Activated CD4-positive, CD25-positive, alpha-beta regulatory T cell treated with anti-CD3 and anti-CD28 coated beads, Interleukin-2, amount 50 U/mL, for 24 hours (primary cell): ENCODE data around the gene ATOSB.
A peak's percentile ranks its signal among the peaks of the same experiment; 100 is the strongest.
"Not testable (repeated sequence)": the region's sequence is repeated elsewhere in the genome, so short reads cannot be mapped to it uniquely, and the experiment has no call there.

Source experiments
- ATAC-seq, 2 donors: fragments of 150-1000 bp; cut with Tn5 transposase; one replicate each; pipeline ENCODE4 v1.10.0; 2021; ENCODE audit warnings: mild to moderate bottlenecking in 1 of 2, moderate library complexity in 1 of 2

Gene ATOSB, protein sequence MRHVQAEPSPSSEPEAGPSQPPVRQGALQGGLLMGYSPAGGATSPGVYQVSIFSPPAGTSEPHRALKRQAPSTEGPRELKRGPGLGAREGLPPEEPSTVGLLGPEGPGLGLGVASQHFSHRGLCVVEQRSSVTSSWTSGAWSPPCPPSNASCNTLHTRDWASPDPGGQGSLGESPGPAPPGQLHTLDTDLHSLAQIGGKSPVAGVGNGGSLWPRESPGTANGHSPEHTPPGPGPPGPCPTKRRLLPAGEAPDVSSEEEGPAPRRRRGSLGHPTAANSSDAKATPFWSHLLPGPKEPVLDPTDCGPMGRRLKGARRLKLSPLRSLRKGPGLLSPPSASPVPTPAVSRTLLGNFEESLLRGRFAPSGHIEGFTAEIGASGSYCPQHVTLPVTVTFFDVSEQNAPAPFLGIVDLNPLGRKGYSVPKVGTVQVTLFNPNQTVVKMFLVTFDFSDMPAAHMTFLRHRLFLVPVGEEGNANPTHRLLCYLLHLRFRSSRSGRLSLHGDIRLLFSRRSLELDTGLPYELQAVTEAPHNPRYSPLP

DNA sequence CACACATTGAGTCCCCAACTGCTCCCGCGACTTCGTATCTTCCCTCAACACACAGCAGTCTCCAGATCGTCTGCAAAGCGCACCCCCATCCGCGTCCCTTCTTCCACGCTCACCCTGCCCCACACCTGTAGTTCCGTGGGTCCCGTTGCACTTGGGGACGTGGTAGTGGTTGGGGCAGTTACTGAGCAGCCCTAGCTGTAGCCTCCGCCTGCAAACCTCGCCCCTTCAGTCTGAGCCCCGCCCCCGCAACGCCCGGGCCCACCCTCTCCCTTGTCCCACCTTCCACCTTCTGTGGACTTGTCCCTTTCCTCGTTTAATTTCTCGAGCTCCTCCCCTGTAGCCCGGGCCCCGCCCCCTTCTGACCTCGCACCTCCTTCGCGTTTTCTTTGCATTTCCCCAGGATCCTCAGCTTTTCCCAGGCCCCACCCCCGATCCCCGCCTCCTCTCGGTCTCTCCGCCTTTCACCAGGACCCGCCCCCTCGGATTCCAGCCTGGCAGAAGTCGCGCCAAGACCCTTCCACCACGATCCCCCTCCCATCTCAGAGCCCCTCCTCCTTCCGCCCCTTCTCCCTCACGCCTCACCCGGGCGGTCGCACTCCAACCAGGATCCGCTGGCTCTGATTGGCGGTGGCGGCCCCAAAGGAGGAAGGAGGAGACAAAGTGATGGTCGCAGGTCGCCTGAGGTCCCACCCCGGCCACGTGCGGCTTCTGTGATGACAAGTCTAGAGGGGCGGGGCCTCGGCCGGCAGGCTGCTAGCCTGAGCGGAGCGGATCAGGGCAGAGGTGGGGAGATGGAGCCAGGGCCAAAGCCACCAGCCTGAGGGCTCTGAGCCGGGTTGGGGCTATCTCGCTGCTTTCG is at the start of gene ATOSB:
ATOSB (minus strand) TSS at position 183 of the 859 bp plus-strand sequence. CDS start 7,588 bp downstream, outside the sequence.
- ATAC-seq: peak; percentile 70 to 77

DNA sequence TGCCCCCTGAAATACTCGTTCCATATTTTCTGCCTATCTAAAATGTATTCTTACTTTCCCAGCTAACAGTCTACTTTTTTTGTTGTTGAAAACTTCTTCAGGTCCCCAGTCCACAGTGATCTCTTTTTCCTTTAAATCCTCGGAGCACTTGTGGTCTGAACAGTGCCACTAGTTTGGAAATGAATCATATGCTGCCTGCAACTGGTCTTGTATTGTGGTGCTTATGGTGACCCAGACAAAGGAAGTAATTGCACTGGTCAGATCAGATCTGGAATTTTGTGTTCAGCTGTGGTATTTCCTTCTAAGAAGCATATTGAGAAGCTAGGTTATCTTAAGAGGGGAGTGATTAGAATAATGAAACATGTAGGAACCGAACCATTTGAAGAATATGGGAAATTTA is 49.0 kb upstream of the ATOSB start:
- ATAC-seq: no peak

DNA sequence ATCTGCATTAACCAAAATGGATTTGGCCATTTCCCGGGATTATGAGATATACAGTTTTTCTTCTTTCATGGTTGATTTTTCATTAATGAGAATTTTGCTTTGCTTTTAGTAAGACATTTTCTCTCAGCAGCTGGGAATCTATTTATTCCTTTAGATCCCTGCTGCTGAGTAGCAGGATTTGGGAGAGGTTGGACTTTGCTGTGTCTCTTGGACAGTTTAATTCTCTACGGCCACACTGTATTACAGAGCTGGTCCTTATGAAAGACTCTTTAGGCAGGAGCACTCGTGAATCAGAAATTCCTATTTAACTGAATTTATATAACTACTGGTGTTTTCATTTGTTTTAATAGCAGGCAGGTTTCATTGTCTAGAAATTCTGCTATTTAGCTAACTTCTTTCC is 47.8 kb upstream of the ATOSB start:
- ATAC-seq: no peak

DNA sequence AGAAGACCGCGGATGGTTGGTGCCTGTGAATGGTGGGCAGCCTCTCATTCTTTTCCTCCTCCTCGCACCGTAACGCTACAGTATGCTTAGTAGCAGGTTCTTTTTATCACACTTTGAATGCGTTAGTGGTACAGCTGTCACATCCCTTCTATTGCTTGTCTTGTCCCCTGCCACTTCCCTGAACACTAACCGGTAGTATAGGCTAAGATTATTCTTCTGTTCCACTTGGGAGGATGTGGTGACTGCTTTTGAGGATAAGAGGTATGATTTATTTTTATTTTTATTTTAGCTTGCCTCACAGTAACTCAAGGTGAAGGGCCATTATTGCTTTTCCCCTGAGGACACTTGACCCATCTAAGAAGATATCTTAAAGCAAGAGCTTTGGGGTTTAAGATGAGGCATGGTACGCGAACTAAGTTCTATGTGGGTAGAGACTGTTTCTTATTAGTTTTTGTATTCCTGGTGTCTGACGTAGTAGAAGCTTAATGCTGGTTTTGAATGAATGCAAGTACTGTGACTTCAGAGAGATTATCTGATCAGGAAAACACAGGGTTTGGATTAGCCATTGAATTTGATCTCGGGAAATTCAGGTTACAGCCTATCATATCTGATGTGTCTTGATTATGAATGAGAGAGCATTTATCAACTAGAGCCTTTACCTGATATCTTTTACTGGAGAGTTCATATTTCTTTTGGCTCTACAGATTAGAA is 47.1 kb upstream of the ATOSB start:
- ATAC-seq: no peak

DNA sequence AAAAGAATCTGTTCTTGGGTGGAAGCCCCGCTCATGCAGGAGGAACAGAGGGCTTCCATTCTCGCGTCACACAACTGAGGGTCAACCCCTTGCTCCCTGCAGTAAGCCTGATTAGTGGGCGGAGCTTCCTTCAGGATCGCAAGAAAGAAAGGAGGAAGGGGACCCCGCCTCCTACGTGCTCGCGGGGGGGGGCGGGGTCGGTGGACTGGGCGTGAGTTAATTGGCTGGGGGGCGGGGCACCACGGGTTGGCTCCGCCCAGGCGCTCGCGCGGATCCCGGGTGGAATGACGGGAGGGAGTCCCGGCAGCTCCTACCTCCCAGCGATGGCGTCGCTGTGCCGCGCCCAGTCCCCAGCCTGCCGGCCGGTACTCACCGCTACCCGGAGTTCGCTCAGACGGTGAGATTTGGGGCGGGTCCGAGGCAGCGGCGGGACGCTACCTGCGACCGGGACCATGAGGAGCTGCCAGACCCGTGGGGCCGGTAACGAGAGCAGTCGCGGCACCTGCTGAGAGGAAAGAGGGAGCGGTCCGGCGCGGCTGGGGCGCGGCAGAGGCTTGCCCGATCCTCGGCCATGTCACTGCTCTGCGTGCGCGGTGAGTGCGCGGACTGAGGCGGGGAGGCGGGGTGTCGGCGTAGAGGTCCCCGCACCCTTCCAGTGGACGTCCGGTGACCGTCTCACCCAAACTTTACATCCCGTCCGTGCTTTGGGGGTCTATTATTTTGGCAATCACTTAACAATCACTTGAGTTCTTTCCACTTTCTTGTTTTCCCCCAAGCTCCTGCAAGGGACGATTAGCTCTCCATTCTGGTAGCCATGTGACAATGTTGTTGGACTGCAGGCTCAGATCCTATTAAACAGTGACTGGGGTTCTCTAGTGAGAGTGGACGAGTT is 46.3 kb upstream of the ATOSB start, which contains the start of gene UNC13B:
UNC13B (plus strand) TSS at position 297 of the 892 bp plus-strand sequence; CDS start at position 572, 275 bp downstream.
- ATAC-seq: peak; percentile 84 to 85

DNA sequence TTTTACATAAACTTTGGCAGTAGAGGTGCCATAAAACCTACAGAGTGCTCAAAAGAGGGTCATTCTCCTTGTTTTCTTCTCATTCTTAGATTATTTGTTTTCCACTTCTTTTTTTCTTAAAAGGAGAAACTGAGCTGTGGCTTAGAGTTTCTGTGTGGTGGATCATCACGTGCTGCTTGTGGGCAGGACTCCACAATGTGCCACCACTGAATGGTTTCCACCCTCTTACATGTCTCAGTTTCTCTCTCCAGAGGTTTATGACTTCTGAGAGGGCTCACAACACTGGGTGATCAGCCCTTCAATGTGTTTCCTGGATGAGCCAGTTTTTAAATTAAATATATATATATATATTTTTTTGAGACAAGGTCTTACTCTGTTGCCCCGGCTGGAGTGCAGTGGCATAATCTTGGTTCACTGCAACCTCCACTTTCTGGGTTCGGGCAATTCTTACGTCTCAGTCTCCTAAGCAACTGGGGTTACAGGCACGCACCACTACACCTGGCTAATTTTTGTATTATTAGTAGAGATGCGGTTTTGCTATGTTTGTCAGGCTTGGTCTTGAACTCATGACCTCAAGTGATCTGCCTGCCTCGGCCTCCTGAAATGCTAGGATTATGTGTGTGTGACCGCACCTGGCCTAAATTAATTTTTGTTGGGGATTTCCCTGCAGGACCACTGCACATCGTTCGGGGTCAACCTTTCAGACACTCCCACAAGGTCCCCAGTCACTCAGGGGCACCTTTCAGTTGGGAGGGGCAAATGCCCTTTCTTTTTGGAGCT is 43.0 kb upstream of the ATOSB start:
- no peak for ATAC-seq

DNA sequence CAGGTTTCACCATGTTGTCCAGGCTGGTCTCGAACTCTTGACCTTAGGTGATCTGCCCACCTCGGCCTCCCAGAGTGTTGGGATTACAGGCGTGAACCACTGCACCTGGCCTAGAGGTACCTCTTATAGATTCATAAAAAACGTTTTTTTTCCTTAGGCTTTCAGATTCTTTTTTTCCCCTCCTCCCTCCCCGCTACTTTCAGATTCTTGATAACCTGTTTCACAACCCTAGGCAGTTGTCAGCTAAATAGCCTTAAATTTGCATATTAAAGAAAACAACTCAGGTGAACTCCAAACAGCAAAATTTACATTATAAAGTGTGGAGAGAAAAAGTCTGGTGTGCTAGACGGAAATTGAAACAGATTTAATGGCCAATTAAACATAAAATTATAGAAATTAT is 42.2 kb upstream of the ATOSB start:
- ATAC-seq: not testable (repeated sequence)

DNA sequence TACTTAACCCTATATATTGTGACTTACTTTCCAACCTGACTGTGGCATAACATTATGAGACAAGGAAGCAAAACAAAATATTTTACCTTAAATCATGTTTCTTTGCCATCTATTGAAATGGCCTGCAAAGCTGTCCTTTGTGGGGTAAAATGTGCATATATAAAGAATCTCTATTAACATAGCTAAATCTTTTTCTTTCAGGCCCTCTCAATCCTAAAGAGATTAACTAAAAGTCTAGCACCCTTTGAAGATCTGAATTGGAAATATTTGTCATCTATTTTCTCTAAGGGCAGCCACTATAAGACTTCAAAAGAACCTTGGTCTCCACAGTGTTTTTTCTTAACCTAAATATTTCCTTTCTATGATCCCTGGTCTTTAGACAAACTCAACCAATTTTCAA is 41.1 kb upstream of the ATOSB start:
- no peak for ATAC-seq

DNA sequence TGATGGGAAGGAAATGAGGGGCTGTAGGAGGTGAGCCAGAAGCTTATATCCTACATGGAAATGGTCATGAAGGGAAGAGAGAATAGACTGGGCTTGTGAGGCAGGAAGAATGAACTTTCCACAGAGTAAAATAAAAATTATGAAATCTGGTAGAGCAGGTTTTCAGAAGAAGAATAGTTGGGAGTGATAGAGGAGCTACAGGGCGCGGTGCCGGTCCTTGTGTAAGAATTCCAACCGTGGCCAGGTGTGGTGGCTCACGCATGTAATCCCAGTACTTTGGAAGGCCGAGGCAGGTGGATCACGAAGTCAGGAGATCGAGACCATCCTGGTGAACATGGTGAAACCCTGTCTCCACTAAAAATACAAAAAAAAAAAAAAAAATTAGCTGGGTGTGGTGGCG is 37.3 kb upstream of the ATOSB start:
- no peak for ATAC-seq

DNA sequence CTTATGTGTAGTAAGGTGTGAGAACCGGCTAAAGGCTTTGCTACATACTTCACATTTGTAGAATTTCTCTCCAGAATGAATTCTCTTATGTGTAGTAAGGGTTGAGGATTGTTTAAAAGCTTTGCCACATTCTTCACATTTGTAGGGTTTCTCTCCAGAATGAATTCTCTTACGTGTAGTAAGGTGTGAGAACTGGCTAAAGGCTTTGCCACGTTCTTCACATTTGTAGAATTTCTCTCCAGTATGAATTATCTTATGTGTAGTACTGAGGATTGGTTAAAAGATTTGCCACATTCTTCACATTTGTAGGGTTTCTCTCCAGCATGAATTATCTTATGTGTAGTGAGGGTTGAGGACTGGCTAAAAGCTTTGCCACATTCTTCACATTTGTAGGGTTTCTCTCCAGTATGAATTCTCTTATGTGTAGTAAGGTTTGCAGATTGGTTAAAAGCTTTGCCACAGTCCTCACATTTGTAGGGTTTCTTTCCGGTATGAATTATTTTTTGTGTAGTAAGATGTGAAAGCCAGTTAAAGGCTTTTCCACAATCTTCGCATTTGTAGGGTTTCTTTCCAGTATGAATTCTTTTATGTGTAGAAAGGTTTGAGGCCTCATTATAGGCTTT is 32.4 kb upstream of the ATOSB start:
- not testable (repeated sequence) for ATAC-seq

DNA sequence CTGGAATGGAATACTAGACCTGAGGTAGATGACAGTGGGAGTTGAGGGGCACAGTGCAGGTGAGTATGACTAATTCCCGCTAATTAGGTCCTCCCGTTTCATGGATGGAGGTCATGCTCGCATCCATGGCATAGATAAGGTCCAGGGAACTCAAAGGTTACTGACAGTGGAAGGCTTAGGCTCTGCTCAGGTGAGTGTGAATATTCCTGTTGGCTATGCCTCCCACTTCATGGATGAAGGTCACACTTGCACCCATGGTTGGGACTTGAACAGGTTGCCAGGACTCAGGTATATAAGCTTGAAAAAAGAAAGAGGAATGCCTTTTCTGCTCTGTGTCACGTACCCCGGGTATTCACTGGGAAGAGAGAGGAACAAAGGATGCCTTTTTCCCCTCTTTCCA is 26.4 kb upstream of the ATOSB start:
- no peak for ATAC-seq

DNA sequence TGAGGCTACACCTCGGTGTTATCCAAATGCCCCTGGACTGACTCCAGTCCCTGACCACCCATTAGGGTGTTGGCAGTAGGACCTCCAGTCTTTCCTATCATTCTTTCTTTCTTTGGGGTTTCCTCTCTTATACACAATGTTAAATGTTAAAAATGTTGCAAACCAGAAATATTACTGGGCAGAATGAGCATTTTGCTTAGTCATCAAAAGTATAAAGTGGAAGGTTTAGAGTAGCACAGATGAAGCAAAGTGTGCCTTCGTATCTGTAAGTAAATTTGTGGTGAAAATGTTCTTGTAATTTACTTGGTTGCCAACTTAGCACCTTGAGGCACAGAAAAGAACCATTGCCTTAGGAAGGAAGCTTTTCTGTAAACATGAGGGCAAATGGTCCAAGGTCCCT is 24.4 kb upstream of the ATOSB start:
- ATAC-seq: no peak

DNA sequence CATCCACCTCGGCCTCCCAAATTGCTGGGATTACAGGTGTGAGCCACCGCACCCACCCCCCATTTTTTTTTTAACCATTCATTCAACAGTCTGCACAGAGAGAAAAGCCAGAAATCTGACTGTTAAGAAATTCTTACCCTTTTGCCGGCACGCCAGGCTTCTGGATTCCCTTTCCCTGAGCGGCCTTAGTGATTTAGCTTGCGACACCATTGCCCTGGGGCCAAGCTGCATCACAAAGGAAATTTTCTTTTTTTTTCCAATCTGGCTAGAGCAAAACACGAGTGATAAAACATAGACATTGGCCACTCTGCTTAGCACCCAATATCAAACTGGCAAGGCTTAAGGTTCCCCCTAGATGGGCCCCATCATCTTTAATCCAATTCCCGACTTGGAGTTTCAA is 21.2 kb upstream of the ATOSB start:
- no peak for ATAC-seq

DNA sequence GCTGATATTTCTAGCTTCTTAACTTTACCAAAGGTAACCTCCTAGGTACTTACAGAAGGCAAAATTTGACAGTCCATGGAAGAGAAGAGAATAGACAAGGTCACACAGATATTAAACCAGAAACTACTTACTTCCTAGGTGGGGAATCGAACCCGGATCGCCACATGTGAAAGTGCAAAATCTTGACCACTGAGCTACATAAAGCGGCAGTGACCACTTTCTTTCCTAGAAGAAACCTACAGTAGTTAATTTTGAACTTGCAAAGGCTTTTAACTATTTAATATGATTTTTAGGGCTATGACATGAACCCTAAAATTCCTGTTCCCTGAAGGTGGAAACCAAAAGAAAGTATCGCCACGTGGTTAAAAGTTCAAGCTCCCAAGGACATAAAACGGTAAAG is 20.3 kb upstream of the ATOSB start:
- no peak for ATAC-seq

DNA sequence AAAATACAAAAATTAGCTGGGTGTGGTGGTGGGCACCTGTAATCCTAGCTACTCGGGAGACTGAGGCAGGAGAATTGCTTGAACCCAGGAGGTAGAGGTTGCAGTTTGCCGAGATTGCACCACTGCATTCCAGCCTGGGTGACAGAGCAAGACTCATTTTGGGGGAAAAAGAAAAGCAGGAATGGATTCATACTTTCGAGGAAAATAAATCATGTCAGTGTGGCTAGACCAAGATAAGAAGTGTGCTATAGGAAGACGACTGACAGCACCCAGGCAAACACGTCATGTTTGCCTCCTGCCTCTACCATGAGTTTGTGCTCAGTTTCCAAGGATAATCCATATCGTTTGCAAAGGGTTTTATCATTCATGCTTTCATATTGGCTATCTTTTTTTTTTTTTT is 19.3 kb upstream of the ATOSB start:
- ATAC-seq: no peak

DNA sequence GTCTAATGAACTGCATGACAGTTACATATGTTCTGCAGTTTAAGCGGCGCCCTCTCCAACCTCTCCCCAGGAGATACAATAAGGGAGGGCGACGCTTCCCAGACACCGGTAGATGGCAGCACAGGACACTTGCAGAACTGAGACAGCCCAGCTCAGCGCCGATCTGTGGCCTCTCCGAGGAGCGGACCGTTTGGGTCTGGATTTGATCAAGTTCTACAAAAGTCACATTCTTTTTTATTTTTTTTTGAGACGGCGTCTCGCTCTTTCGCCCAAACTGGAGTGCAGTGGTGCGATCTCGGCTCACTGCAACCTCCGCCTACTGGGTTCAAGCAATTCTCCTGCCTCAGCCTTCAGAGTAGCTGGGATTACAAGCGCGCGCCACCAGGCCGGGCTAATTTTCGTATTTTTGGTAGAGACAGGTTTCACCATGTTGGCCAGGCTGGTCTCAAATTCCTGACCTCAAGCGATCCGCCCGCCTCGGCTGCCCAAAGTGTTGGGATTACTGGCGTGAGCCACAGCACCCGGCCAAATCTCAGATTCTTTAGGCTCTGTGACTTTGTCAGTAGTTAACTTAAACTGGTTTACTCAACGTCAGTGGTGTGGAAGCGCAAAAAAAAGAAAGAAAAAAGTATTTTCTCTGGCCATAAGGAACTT is 1.4 kb upstream of the ATOSB start:
- ATAC-seq: peak; percentile 69 to 72

DNA sequence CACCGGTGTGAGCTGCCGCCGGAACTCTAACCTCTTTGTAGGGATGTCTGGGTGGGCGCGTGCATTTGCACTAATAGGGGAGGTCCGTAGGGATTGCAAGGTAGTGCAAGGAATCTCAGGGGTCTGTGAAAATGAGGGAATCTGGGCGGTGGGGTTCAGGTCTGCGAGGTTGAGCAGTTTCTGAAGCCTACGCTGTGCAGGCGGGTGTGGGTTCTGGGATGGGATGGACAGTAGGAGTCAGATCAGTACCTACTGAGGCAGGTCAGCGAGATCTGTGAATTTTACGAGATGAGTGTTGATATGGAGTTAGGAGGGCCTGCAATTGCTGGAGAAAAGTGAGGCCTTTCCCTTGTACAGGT is 856 bp upstream of the ATOSB start:
- no peak for ATAC-seq

DNA sequence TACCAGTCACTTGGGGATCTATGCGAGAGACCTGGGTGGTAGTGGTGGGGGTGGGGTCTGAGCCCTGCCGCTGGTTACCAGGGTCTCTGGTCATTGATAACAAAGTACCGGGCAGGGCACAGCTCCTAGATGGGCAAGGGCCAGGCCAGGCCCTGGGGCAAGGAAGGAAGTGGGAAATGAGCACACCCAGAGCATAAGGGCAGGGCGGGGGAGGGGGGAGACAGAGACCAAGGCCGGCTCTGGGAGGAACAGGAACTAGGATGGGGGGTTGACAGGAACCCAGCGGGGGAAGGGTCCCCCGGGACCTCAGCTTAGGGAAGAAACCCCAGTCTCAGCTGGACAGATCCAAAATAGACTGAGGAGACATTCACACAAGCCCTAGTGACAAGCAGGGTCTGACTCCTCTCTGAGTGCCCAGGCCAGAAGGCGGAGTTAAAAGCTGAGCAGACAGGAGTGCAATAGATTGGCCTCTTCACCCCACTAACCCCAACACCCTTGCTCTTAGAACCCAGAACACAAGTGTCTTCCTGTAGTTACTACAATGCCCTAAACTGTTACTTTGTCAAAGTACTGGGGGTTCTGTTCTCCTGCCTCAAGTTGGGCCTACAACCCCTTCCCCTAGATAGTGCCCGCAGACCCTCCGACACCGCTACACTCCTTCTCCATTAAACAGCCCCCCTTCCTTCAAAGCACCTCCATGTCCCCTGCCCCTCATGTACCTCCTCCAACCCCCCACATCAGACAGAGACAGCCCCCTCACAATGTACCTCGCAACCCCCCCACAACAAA is 628 bp downstream of the ATOSB start:
- ATAC-seq: no peak
